GM21390 (cell line): Measurements from ENCODE around the gene IGF2BP2.
"Not testable (repeated sequence)": the region's sequence is repeated elsewhere in the genome, so short reads cannot be mapped to it uniquely, and the experiment has no call there.

ENCODE experiments used
- ATAC-seq: cut with Tn5 transposase; IDR thresholded peaks from one replicate; pipeline ENCODE4 v1.9.1; 2021; ENCODE audit not compliant: unreplicated experiment

Gene IGF2BP2

DNA sequence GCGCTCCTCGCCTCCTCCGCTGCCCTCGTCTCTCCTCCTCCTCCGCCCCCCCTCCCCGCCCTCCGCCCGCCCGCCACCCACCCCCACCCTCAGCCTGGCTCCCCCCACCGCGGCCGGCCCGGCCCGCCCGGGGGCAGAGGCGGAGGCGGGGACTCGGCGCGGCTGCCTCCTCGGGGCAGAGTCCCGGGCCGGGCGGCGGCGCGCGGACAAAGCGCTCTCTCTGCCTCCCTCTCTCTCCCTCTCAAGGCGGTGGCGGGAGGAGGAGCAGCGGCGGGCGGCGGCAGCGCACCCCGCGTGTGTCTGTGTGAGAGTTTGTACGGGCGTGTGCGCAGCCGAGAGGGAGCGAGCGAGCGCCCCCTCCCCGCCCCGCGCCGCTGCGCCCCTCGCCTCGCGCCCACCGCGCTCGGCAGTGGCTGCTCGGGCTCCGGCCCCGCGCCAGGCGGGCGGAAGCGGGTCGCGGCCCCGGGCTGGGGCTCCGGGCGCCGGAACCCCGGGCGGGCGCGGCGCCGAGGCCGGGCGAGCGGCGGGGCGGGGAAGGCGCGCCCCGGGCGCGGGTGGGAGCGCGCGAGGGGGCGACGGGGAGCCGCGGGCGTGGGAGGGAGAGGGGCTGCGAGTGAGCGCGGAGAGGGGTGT, at the start of gene IGF2BP2:
Gene IGF2BP2 (minus strand): TSS at position 37 of the 633 bp plus-strand sequence. CDS start 82 bp downstream, outside the sequence.
- ATAC-seq, result peak; percentile 75

DNA sequence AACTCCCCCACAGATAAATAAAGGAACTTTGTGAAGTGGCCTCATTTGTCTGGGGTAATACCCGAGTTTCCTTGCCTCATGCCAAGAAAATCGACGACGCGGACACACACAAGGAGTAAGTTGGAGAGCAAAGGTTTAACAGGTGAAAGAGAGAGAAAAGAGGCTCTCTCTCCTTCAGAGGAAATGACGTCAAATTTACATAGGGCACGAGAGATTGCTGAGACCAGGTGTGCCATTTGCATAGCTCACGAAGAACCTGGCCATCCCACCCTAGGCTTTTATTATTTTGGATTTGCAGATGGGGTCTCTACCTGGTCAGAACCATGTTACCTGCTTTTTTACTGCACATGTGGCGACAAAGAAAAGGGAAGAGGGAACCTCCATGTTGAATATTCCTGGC, 49.3 kb upstream of the IGF2BP2 start:
- ATAC-seq, result no peak

DNA sequence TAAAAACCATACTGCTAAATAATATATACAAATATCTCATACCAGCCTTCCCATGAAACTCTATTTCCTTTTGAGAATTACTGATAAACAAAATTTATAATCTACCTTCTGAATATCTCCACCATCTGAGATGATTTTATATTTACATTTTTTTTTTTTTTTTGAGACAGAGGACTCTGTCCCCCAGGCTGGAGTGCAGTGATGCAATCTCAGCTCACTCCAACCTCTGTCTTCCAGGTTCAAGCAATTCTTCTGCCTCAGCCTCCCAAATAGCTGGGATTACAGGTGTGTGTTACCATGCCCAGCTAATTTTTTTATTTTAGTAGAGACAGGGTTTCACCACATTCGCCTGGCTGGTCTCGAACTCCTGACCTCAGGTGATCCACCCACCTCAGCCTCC, 42.8 kb upstream of the IGF2BP2 start:
- ATAC-seq, result no peak

DNA sequence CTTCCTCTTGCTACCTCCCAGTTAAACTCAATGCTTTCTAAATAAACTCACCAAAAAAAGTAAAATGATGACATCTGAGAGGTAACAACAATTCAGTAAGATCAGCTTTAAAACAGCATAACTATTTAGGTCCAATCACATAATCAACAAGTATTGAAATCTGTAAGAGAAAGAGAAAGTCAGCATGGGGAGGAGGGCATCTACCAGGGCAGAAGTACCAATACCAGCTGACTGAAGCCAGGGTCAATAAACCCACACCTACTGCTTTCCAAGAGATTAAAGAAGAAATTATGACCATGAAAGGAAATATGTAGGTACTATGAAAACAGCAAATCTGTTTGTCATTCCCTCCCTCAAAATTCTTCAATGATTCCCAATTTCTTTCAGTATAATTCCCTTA, 42.2 kb upstream of the IGF2BP2 start:
- ATAC-seq, result no peak

DNA sequence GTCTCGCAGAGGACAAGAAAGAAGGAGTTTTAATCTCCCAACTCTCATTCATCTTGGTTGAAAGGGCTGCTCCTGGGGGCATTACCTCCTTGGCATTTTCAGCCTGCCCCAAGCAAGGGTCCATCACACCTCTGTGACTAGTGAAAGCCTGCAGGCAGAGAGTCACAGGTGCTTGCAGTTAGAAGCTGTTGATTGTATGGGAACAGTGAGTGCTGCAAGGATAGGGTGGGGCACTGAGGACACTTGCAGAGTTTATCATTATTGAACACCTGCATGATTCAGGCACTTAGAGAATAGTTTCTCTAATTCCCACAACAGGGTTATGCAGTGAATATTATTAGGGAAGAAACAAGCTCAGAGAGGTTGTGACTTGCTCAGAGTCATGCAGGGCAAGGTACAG, 41.7 kb upstream of the IGF2BP2 start:
- no peak for ATAC-seq

DNA sequence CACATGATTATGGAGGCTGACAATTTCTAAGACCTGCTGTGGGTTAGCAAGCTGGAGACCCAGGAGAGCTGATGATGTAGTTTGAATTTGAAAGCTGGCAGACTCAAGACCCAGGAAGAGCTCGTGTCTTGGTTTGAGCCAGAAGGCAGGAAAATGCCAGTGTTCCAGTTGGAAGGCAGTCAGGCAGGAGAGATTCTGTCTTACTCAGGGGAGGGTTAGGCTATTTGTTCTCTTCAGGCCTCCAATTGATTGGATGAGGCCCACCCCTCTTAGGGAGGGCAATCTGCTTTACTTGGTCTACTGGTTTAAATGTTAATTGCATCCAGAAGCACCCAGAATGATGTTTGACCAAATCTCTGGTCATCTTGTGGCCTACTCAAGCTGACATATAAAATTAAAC, 40.4 kb upstream of the IGF2BP2 start:
- ATAC-seq, result no peak

DNA sequence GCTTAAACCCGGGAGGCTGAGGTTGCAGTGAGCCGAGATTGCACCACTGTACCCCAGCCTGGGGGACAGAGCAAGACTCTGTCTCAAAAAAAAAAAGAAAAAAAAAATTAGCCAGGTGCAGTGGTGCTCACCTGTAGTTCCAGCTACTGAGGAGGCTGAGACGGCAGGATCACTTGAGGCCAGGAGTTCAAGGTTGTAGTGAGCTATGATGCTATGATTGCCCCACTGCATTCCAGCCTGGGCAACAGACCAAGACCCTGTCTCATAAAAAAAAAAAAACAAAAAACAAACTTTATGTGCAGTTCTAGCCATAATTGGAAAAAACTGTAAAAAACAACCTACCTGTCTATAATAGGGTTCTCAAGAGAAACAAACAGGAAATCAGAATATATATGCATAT, 39.9 kb upstream of the IGF2BP2 start:
- ATAC-seq, result no peak

DNA sequence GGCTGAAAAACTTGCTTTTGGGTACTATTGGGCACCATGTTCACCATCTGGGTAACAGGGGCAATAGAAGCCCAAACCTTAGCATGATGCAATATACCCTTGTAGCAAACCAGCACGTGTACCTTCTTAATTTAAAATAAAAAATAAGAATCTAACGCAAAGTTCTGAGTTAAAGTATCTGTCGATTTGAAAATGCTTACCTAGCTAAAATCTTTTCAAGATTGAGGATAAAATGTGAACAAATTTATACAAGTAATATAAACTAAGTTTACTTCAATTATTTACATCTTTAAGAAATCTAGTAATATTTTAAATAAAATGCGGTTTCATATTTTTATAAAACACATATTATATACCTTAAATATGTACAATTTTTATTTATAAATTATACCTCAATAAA, 38.1 kb upstream of the IGF2BP2 start:
- no peak for ATAC-seq

DNA sequence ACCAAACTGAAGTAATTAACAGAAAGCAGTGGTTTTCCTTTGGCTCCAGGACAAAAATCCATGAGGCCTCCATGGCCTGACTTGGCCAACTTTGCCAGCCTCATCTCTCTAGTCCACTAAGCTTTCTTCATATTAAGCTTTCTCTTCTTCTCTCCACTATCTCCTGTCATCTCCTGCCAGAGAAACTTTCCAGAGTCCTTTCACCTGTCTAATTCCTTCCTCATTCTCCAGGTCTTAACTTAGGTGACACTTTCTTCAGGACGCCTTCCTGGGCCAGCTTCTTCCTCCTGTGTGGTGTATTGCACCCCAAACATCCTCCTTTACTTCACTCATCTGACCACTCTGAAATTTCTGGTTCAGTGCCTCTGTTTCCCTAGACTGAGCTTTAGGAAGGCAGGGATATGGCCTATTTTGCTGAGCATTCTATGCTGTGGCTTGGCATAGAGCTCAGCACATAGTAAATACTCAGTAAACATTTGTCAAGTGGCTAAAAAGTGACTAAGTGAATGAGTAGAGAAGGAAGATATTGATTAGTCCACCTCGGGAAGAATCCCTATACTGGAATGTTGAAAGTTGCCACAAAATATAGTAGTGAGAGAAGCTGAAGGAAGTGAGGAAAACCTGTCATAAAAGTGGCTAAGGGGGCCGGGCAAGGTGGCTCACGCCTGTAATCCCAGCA, 34.6 kb upstream of the IGF2BP2 start:
- ATAC-seq, result no peak

DNA sequence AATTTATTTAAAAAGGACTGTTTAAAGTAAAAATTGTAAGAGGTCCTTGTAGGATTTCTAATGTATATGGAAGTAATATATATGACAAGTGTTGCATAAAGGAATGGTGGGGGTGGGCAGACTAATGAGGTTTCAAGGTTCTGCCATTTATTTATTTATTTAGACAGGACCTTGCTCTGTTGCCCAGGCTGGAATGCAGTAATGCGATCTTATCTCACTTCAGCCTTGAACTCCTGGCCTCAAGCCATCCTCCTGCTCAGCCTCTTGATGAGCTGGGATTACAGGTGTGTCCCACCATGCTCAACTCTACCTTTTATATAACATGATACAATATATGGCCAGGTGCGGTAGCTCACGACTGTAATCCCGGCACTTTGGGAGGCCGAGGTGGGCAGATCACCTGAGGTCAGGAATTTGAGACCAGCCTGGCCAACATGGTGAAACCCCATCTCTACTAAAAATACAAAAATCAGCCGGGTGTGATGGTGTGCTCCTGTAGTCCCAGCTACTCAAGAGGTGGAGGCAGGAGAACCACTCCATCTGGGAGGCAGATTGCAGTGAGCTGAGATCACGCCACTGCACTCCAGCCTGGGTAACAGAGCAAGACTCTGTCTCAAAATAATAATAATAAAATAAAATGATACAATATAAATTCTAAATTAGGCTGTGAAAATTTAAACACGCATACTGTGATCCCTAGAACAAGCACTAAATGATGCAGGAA, 33.8 kb upstream of the IGF2BP2 start:
- ATAC-seq, result no peak

DNA sequence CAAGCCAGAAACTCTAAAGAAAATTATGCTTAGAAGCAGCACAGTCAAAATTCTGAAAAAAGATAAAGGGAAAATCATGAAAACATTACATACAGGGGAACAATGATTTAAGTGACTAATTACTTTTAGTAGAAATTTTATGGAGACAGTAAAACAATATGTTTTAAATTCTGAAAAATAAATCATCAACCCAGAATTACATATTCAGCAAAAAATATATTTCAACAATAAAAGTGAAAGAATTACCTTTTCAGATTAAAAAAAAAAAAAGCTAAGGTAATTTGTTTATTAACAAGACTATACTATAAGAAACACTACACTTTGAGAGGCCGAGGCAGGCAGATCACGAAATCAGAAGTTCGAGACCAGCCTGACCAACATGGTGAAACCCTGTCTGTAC, 32.4 kb upstream of the IGF2BP2 start:
- ATAC-seq, result no peak

DNA sequence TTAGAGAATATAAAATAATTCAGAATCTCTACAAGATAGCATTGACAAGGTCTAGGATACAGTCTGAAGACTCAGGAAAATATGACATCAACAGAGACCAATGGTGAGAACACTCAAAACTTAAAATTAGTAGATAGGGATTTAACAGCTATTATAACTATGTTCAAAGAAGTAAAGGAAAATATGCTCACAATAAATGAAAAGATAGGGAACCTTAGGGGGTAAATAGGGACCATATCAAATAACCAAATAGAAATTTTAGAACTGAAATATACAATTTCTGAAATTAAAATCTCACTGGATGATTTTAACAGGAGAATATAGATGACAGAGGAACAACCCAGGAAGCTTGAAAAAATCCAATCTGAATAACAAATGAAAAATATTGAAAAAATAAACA, 31.8 kb upstream of the IGF2BP2 start:
- no peak for ATAC-seq

DNA sequence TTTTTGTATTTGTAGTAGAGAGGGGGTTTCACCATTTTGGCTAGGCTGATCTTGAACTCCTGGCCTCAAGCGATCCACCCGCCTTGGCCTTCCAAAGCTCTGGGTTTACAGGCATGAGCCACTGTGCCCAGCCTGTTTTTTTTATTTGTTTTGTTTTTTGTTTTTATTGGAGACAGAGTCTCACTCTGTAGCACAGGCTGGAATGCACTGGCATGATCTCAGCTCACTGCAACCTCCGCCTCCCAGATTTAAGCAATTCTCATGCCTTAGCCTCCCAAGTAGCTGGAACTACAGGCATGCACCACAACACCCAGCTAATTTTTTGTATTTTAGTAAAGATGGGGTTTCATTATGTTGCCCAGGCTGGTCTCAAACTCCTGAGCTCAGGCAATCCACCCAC, 28.9 kb upstream of the IGF2BP2 start:
- ATAC-seq, result not testable (repeated sequence)

DNA sequence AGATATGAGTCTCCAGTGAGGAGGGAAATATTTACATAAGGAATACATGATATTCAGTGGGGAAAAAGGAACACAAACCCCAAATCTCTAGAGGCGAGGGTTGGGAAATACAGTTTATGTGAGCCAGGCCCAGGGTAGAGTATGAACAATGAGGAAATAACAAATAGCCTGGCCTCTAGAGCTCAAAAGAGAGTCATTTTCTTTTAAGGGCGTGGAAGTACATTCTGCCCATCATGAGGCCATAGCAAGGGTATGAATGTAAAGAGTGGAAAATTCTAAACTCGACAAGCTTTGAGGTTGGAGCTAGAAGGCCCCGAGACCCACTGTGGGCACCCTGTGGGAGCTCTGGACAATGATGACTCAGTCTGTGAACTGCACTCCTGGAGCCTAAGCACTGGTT, 27.8 kb upstream of the IGF2BP2 start:
- ATAC-seq, result no peak

DNA sequence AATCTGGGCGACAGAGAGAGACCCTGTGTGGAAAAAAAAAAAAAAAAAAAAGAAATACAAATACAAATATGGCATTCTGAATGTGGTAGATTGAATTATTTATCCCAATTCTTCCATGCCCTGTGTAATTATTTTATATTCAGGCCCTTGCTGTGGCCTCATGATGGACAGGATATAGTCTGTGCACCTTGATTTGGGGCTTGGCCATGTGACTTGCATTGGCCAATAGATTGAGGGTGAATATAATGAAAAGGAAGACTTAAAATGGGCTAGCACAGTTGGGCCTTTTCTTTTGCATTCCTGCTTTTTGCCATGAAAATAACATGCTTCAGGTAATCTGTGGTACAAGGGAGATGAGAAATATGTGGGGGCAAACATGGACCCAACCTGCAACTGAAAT, 27.1 kb upstream of the IGF2BP2 start:
- ATAC-seq, result no peak

DNA sequence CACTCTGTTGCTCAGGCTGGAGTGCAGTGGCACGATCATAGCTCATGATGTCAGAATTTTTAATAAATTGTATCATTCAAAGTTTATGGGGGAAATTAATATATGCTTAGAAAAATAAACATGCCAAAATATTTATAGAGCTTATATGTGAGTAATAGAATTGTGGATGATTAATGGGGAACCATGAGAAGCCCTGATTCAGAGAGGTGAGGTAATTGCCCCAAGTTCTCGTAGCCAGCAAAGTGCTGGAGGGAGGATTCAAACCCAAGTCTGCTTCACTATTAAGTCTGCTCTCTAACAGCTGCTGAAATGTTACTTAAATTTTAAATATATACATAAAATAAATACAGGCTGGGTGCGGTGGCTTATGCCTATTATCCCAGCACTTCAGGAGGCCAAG, 26.2 kb upstream of the IGF2BP2 start:
- no peak for ATAC-seq

DNA sequence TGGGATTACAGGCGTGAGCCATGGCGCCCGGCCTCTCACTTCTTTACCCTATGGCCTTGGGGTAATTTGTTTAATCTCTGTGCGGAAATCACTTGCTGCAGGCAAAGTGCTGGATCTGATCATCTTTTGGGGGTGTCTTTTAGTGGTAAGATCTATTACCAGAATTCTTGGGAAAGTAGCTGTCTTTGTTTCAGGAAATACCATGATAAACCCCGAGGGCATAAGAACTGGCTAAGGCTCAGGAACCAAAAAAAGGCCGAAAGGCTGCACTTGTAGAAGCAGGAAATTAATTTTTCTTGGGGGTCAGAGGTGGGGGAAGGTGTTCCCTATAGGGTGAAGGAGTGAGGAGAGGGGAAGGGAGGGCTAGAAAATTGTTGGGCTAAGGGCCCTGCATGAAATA, 22.7 kb upstream of the IGF2BP2 start:
- no peak for ATAC-seq

DNA sequence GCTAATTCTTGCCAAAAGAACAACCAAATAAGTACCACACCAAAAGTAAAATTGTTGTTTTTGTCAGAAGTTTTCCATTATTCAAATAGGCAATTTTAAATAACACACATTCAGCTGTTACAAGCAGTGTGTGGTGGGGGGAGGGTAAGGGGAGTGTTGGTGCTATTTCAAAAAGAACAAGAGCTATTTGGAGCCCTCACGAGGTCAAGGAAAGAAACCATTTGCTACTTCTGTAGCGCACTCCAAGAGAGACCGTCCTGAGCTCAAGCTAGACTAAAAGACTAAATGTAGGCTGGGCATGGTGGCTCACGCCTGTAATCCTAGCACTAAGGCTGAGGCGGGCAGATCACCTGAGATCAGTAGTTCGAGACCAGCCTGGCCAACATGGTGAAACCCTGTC, 21.2 kb upstream of the IGF2BP2 start:
- no peak for ATAC-seq

DNA sequence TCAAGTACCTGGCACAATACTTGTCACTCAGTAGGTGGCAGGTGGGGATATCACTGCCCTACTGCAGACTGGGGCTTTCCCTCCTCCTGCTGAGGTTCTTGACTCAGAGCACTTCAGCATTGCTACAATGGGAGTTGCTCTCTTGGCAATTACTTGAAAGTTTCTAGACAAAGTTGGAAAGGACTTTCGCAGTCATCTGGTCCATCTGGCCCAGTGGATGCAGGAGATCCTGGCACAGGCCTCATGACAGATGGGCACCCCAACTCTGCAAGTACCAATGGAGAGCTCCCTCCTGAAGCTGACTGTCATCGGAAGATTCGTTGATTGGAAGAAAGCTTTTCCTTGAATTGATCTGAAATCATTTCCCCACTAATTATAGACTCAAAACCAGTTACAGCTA, 19.2 kb upstream of the IGF2BP2 start:
- ATAC-seq, result no peak

DNA sequence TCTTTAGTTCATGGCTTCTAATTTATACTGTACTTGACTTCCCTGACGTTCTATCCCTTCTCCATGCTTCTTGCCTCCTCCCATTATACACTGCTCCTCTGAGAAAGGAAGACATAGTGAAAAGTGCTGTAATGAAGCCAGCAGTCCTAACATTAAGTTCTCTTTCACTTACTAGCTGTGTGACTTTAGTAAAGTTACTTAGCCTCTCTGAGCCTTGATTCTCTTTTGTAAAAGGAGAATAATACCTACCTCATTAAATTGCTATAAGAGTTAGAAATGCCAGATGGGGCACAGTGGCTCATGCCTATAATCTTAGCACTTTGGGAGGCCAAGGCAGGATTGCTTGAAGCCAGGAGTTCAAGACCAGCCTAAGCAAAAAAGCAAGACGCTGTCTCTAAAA, 18.8 kb upstream of the IGF2BP2 start:
- ATAC-seq, result no peak

DNA sequence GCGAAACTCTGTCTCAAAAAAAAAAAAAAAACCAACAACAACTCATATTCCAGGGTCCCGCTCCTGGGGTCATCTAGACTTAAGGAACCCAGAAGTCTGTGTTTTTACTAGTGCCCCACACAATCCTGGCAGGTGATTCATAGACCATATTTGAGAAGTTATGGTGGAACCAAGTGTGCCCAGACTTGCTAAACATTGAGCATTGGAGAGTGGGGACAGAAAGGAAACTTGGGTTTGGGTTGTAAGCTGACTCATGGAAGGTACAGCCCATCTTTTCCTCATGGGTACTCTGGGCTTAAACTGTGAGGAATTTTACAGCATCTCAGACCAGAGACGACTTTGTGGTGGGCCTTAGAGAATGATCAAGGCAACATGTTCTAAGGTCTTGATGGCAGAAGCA, 18.3 kb upstream of the IGF2BP2 start:
- no peak for ATAC-seq

DNA sequence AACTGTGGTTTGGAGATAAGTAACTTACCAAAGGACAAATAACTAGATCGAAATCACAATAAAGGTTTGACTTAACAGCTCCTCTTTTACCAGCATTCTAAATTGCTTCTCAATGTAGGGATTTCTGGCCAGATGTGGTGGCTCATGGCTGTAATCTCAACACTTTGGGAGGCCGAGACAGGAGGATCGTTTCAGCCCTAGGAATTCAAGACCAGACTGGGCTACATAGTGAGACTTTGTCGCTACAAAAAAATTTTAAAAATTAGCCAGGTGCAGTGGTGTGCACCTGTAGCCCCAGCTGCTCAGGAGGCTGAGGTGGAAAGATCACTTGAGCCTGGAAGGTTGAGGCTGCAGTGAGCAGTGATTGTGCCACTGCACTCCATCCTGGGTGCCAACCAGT, 17.4 kb upstream of the IGF2BP2 start:
- no peak for ATAC-seq
